HL-60 (cell line): ENCODE measurements around the gene YWHAQ.
"Not testable (repeated sequence)": the region's sequence is repeated elsewhere in the genome, so short reads cannot be mapped to it uniquely, and the experiment has no call there.

Experiments used
- DNase-seq, 2 experiments: peaks; one replicate each; pipeline ENCODE4 v3.0.0-alpha.2; 2010 to 2020; ENCODE audit warnings: low read depth in 1 of 2, low spot score in 1 of 2
- H3K27ac ChIP-seq: fragments of 250-450 bp; sonication (Bioruptor Pico); replicated peaks from 2 replicates; pipeline ENCODE4 v1.5.1; 2020; ENCODE audit warnings: mild to moderate bottlenecking, moderate library complexity
- H3K27me3 ChIP-seq: fragments of 250-450 bp; sonication (Bioruptor Pico); 2 replicates; pipeline ENCODE4 v1.5.1; 2021; ENCODE audit warnings: mild to moderate bottlenecking, moderate library complexity; ENCODE audit not compliant: insufficient read depth, poor library complexity, severe bottlenecking
- H3K4me3 ChIP-seq: replicated peaks from 2 replicates; pipeline ENCODE4 v1.5.1; 2011; ENCODE audit warnings: mild to moderate bottlenecking, control low read depth, low read length; ENCODE audit not compliant: insufficient read depth
- GABPA ChIP-seq: IDR thresholded peaks from 2 replicates; pipeline ENCODE4 v1.6.1; 2012; ENCODE audit warnings: low read depth
- POLR2AphosphoS5 ChIP-seq: IDR thresholded peaks from 2 replicates; pipeline ENCODE4 v1.6.1; 2012; ENCODE audit warnings: low read depth
- SPI1 ChIP-seq: IDR thresholded peaks from 2 replicates; pipeline ENCODE4 v1.6.1; 2012; ENCODE audit warnings: low read depth, mild to moderate bottlenecking, borderline replicate concordance
- TF ChIP-seq, protein P1 (sequence below): IDR thresholded peaks from one replicate; pipeline ENCODE4 v1.5.1; 2011; ENCODE audit warnings: low read length, control low read depth, inconsistent platforms; ENCODE audit not compliant: insufficient read depth
- TF ChIP-seq, protein P2 (sequence below): IDR thresholded peaks from 2 replicates; pipeline ENCODE4 v1.6.1; 2012; ENCODE audit warnings: low read depth; ENCODE audit not compliant: insufficient replicate concordance

The YWHAQ gene

DNA sequence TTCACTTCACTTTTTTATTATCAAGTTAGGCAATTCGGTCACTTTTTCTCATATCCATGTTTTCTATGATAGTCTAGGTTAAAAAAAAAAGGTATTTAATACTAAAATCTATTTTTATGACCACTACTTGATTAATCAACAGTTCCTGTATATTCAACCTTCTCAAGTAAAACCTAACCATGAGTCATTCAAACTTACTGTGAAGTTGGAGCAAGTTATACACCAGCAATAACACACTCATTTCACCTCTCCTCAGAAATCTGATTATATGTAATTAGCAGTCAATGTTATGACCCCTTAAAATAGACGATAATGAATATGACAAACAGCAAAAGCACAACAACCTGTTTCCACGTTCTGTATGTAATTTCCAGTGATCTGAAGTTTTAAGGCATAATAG lies 40.2 kb downstream of the YWHAQ start:
- no peak for DNase-seq
- Histone ChIP-seq H3K27ac (no peak overlapping the region), H3K27me3 (no peaks in the 10 kb centered on the region), H3K4me3 (no peak overlapping the region)
- no peak for TF ChIP-seq GABPA
- TF ChIP-seq, protein P1, sequence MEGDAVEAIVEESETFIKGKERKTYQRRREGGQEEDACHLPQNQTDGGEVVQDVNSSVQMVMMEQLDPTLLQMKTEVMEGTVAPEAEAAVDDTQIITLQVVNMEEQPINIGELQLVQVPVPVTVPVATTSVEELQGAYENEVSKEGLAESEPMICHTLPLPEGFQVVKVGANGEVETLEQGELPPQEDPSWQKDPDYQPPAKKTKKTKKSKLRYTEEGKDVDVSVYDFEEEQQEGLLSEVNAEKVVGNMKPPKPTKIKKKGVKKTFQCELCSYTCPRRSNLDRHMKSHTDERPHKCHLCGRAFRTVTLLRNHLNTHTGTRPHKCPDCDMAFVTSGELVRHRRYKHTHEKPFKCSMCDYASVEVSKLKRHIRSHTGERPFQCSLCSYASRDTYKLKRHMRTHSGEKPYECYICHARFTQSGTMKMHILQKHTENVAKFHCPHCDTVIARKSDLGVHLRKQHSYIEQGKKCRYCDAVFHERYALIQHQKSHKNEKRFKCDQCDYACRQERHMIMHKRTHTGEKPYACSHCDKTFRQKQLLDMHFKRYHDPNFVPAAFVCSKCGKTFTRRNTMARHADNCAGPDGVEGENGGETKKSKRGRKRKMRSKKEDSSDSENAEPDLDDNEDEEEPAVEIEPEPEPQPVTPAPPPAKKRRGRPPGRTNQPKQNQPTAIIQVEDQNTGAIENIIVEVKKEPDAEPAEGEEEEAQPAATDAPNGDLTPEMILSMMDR = no peak
- TF ChIP-seq POLR2AphosphoS5 = no peak
- no peak for TF ChIP-seq SPI1
- TF ChIP-seq, protein P2, sequence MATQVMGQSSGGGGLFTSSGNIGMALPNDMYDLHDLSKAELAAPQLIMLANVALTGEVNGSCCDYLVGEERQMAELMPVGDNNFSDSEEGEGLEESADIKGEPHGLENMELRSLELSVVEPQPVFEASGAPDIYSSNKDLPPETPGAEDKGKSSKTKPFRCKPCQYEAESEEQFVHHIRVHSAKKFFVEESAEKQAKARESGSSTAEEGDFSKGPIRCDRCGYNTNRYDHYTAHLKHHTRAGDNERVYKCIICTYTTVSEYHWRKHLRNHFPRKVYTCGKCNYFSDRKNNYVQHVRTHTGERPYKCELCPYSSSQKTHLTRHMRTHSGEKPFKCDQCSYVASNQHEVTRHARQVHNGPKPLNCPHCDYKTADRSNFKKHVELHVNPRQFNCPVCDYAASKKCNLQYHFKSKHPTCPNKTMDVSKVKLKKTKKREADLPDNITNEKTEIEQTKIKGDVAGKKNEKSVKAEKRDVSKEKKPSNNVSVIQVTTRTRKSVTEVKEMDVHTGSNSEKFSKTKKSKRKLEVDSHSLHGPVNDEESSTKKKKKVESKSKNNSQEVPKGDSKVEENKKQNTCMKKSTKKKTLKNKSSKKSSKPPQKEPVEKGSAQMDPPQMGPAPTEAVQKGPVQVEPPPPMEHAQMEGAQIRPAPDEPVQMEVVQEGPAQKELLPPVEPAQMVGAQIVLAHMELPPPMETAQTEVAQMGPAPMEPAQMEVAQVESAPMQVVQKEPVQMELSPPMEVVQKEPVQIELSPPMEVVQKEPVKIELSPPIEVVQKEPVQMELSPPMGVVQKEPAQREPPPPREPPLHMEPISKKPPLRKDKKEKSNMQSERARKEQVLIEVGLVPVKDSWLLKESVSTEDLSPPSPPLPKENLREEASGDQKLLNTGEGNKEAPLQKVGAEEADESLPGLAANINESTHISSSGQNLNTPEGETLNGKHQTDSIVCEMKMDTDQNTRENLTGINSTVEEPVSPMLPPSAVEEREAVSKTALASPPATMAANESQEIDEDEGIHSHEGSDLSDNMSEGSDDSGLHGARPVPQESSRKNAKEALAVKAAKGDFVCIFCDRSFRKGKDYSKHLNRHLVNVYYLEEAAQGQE = no peak

- H3K27ac ChIP-seq = no peak overlapping the region
- H3K4me3 ChIP-seq = no peak overlapping the region
- H3K27me3 ChIP-seq = no peaks in the 10 kb centered on the region
- TF ChIP-seq, protein P2 = no peak
- TF ChIP-seq, protein P1 = no peak
- no peak for TF ChIP-seq SPI1
- TF ChIP-seq GABPA = no peak
- TF ChIP-seq POLR2AphosphoS5 = no peak
- DNase-seq = no peak
These were observed 44.3 kb downstream of the YWHAQ start for GRCh38 chr2:9586465-9586864.

DNA sequence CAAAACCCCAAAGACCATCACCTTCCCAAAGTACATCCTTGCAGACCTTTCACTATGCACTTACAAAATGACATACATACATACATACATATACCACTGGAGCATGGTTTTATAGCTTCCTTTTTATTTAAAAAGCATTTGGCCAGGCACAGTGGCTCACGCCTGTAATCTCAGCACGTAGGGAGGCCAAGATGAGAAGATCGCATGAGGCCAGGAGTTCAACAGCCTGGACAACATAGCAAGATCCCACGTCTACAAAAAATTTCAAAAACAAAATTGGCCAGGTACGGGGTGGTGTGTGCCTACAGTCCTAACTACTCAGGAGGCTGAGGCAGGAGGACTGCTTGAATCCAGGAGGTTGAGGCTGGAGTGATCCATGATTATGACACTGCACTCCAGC lies 45.3 kb downstream of the YWHAQ start:
- no peak for TF ChIP-seq POLR2AphosphoS5
- TF ChIP-seq, protein P1 = no peak
- TF ChIP-seq, protein P2 = no peak
- TF ChIP-seq SPI1 = no peak
- TF ChIP-seq GABPA = no peak
- no peak for DNase-seq
- Histone ChIP-seq H3K4me3 (no peak overlapping the region), H3K27ac (no peak overlapping the region), H3K27me3 (no peaks in the 10 kb centered on the region)

DNA sequence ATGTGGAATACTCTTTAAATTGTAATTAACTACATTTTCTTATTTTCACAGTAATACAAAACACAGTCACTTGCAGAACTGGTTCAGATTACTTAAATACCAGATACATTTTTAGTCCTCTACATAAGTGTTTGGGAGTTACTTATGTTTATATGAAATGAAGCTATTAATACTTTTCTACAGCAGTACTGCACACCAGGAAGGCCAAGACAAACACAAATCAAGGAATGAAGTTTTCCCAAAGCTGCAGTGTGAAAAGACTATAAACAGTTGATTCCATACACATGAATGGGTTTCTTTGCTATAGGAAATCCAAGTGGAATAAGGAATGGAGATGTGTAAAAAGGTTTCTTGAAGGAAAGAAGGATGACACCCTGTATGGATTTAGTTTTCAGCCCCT lies 45.9 kb downstream of the YWHAQ start:
- not testable (repeated sequence) for DNase-seq, H3K27ac ChIP-seq, H3K27me3 ChIP-seq, H3K4me3 ChIP-seq
